ENCODE measurements around the gene DQX1.

The DQX1 gene

GRCh38 chr2:74481431-74481830, 44.6 kb downstream of the DQX1 start:
- WGBS (ENCODE audit: extremely low coverage, insufficient coverage, low lambda C conversion rate): no CpG with 5 or more reads among the region's 3 CpGs
- H3K79me1 ChIP-seq (ENCODE audit: low read length): peaks cover 12% of the 10 kb centered on the region

GRCh38 chr2:74474899-74475298, 51.1 kb downstream of the DQX1 start:
- H3K4ac ChIP-seq (ENCODE audit: low read depth, low read length): no peak overlapping the region
- H3K4me2 ChIP-seq (ENCODE audit: low read length): no peak overlapping the region
- WGBS (ENCODE audit: extremely low coverage, insufficient coverage, low lambda C conversion rate): no CpG with 5 or more reads among the region's 5 CpGs
- no peak overlapping the region for H4K5ac ChIP-seq (ENCODE audit: low read length)
- no peaks in the 10 kb centered on the region for H3K79me1 ChIP-seq (ENCODE audit: low read length)
- H4K8ac ChIP-seq (ENCODE audit: low read depth, low read length): no peak overlapping the region
- H3K79me2 ChIP-seq (ENCODE audit: control insufficient read depth, insufficient read depth, low read length): no peaks in the 10 kb centered on the region
- H2BK5ac ChIP-seq (ENCODE audit: low read length): no peak overlapping the region
- H3K27me3 ChIP-seq (ENCODE audit: insufficient read depth, low read length, poor library complexity): no peaks in the 10 kb centered on the region
- H3K9ac ChIP-seq (ENCODE audit: low read length): no peak overlapping the region
- H3K23ac ChIP-seq (ENCODE audit: low read length): no peak overlapping the region
- H3K36me3 ChIP-seq (ENCODE audit: control insufficient read depth, insufficient read depth, low read length): peaks cover 5% of the 10 kb centered on the region
- no peak overlapping the region for H2BK15ac ChIP-seq (replicated peaks; ENCODE audit: low read depth)
- no peak overlapping the region for H3K27ac ChIP-seq (ENCODE audit: low read depth, low read length)
- no peak overlapping the region for H3K56ac ChIP-seq (ENCODE audit: low read length)
- no peak overlapping the region for H3K18ac ChIP-seq (ENCODE audit: low read length)
- H3K4me1 ChIP-seq (ENCODE audit: control insufficient read depth, low read depth, low read length): no peaks in the 10 kb centered on the region
- H3K4me3 ChIP-seq (ENCODE audit: low read length): no peak overlapping the region
- DNase-seq: peak; percentile 39
- no peak overlapping the region for H2BK120ac ChIP-seq (ENCODE audit: low read depth, low read length)
- no peak overlapping the region for H2AK5ac ChIP-seq (ENCODE audit: low read length)

More at GRCh38 chr2:74481431-74481830, 44.6 kb downstream of the DQX1 start:
- Histone ChIP-seq H3K23ac (ENCODE audit: low read length) (peak overlapping the region; percentile 37), H4K5ac (ENCODE audit: low read length) (no peak overlapping the region), H3K4me1 (ENCODE audit: control insufficient read depth, low read depth, low read length) (no peaks in the 10 kb centered on the region), H3K36me3 (ENCODE audit: control insufficient read depth, insufficient read depth, low read length) (peaks cover 3% of the 10 kb centered on the region), H2BK120ac (ENCODE audit: low read depth, low read length) (no peak overlapping the region), H3K4me2 (ENCODE audit: low read length) (peak overlapping the region; percentile 99), H3K4ac (ENCODE audit: low read depth, low read length) (no peak overlapping the region), H3K4me3 (ENCODE audit: low read length) (peak overlapping the region; percentile 70), H2BK5ac (ENCODE audit: low read length) (no peak overlapping the region), H3K56ac (ENCODE audit: low read length) (peak overlapping the region; percentile 92), H2BK15ac (replicated peaks; ENCODE audit: low read depth) (no peak overlapping the region), H2AK5ac (ENCODE audit: low read length) (no peak overlapping the region), H3K27me3 (ENCODE audit: insufficient read depth, low read length, poor library complexity) (no peaks in the 10 kb centered on the region), H3K27ac (ENCODE audit: low read depth, low read length) (no peak overlapping the region), H3K9ac (ENCODE audit: low read length) (peak overlapping the region; percentile 84), H3K79me2 (ENCODE audit: control insufficient read depth, insufficient read depth, low read length) (no peaks in the 10 kb centered on the region), H4K8ac (ENCODE audit: low read depth, low read length) (no peak overlapping the region), H3K18ac (ENCODE audit: low read length) (no peak overlapping the region)
- DNase-seq: no peak

GRCh38 chr2:74474481-74474880, 51.5 kb downstream of the DQX1 start:
- H4K5ac ChIP-seq (ENCODE audit: low read length): no peak overlapping the region
- H3K9ac ChIP-seq (ENCODE audit: low read length): no peak overlapping the region
- no peaks in the 10 kb centered on the region for H3K4me1 ChIP-seq (ENCODE audit: control insufficient read depth, low read depth, low read length)
- H2BK5ac ChIP-seq (ENCODE audit: low read length): no peak overlapping the region
- no peak overlapping the region for H3K4ac ChIP-seq (ENCODE audit: low read depth, low read length)
- H3K36me3 ChIP-seq (ENCODE audit: control insufficient read depth, insufficient read depth, low read length): peaks cover 5% of the 10 kb centered on the region
- no peak overlapping the region for H3K27ac ChIP-seq (ENCODE audit: low read depth, low read length)
- H3K4me2 ChIP-seq (ENCODE audit: low read length): no peak overlapping the region
- H2BK120ac ChIP-seq (ENCODE audit: low read depth, low read length): no peak overlapping the region
- no peak overlapping the region for H3K4me3 ChIP-seq (ENCODE audit: low read length)
- no peak overlapping the region for H3K23ac ChIP-seq (ENCODE audit: low read length)
- no peaks in the 10 kb centered on the region for H3K27me3 ChIP-seq (ENCODE audit: insufficient read depth, low read length, poor library complexity)
- no peak overlapping the region for H3K56ac ChIP-seq (ENCODE audit: low read length)
- H3K79me1 ChIP-seq (ENCODE audit: low read length): no peaks in the 10 kb centered on the region
- DNase-seq: no peak
- H3K79me2 ChIP-seq (ENCODE audit: control insufficient read depth, insufficient read depth, low read length): no peaks in the 10 kb centered on the region
- no peak overlapping the region for H4K8ac ChIP-seq (ENCODE audit: low read depth, low read length)
- H3K18ac ChIP-seq (ENCODE audit: low read length): no peak overlapping the region
- WGBS (ENCODE audit: extremely low coverage, insufficient coverage, low lambda C conversion rate): no CpG with 5 or more reads among the region's 6 CpGs
- H2BK15ac ChIP-seq (replicated peaks; ENCODE audit: low read depth): no peak overlapping the region
- H2AK5ac ChIP-seq (ENCODE audit: low read length): no peak overlapping the region

- Histone ChIP-seq H2BK5ac (ENCODE audit: low read length) (no peak overlapping the region), H3K36me3 (ENCODE audit: control insufficient read depth, insufficient read depth, low read length) (peaks cover 5% of the 10 kb centered on the region), H4K5ac (ENCODE audit: low read length) (peak overlapping the region; percentile 9), H2BK120ac (ENCODE audit: low read depth, low read length) (no peak overlapping the region), H3K18ac (ENCODE audit: low read length) (peak overlapping the region; percentile 52), H3K4me3 (ENCODE audit: low read length) (peak overlapping the region; percentile 6), H3K79me2 (ENCODE audit: control insufficient read depth, insufficient read depth, low read length) (no peaks in the 10 kb centered on the region), H3K27ac (ENCODE audit: low read depth, low read length) (peak overlapping the region; percentile 42), H3K4me2 (ENCODE audit: low read length) (peak overlapping the region; percentile 47), H3K79me1 (ENCODE audit: low read length) (no peaks in the 10 kb centered on the region), H3K9ac (ENCODE audit: low read length) (peak overlapping the region; percentile 97), H4K8ac (ENCODE audit: low read depth, low read length) (no peak overlapping the region), H3K27me3 (ENCODE audit: insufficient read depth, low read length, poor library complexity) (no peaks in the 10 kb centered on the region), H3K4ac (ENCODE audit: low read depth, low read length) (no peak overlapping the region), H3K4me1 (ENCODE audit: control insufficient read depth, low read depth, low read length) (no peaks in the 10 kb centered on the region), H3K23ac (ENCODE audit: low read length) (no peak overlapping the region), H2AK5ac (ENCODE audit: low read length) (no peak overlapping the region), H2BK15ac (replicated peaks; ENCODE audit: low read depth) (no peak overlapping the region), H3K56ac (ENCODE audit: low read length) (peak overlapping the region; percentile 81)
- no peak for DNase-seq
- WGBS (ENCODE audit: extremely low coverage, insufficient coverage, low lambda C conversion rate): no CpG with 5 or more reads among the region's 7 CpGs
These were observed 53.1 kb downstream of the DQX1 start for GRCh38 chr2:74472945-74473258.

GRCh38 chr2:74472086-74472944, 53.7 kb downstream of the DQX1 start, which contains the start of gene MRPL53:
Gene MRPL53, minus strand, starts transcription at chr2:74472680. Its CDS starts 20 bp downstream, at chr2:74472660.
- H2BK5ac ChIP-seq (ENCODE audit: low read length): peak within 1 kb of the TSS; percentile 74
- H4K5ac ChIP-seq (ENCODE audit: low read length): peak within 1 kb of the TSS; percentile 47
- no peak within 1 kb of the TSS for H2BK120ac ChIP-seq (ENCODE audit: low read depth, low read length)
- H3K56ac ChIP-seq (ENCODE audit: low read length): peak within 1 kb of the TSS; percentile 100
- H4K8ac ChIP-seq (ENCODE audit: low read depth, low read length): no peak within 1 kb of the TSS
- DNase-seq: peak; percentile 98
- peak within 1 kb of the TSS; percentile 78 for H3K27ac ChIP-seq (ENCODE audit: low read depth, low read length)
- peak within 1 kb of the TSS; percentile 52 for H3K18ac ChIP-seq (ENCODE audit: low read length)
- no peak within 1 kb of the TSS for H3K4ac ChIP-seq (ENCODE audit: low read depth, low read length)
- WGBS (ENCODE audit: extremely low coverage, insufficient coverage, low lambda C conversion rate): no CpG with 5 or more reads among the region's 66 CpGs
- no peaks in the 10 kb centered on the region for H3K79me1 ChIP-seq (ENCODE audit: low read length)
- H3K27me3 ChIP-seq (ENCODE audit: insufficient read depth, low read length, poor library complexity): no peaks in the 10 kb centered on the region
- H3K9ac ChIP-seq (ENCODE audit: low read length): peak within 1 kb of the TSS; percentile 97
- no peak within 1 kb of the TSS for H2BK15ac ChIP-seq (replicated peaks; ENCODE audit: low read depth)
- H3K4me3 ChIP-seq (ENCODE audit: low read length): peak within 1 kb of the TSS; percentile 94
- peak within 1 kb of the TSS; percentile 69 for H3K4me2 ChIP-seq (ENCODE audit: low read length)
- peak within 1 kb of the TSS; percentile 97 for H3K23ac ChIP-seq (ENCODE audit: low read length)
- peaks cover 5% of the 10 kb centered on the region for H3K36me3 ChIP-seq (ENCODE audit: control insufficient read depth, insufficient read depth, low read length)
- H3K4me1 ChIP-seq (ENCODE audit: control insufficient read depth, low read depth, low read length): no peaks in the 10 kb centered on the region
- no peaks in the 10 kb centered on the region for H3K79me2 ChIP-seq (ENCODE audit: control insufficient read depth, insufficient read depth, low read length)
- no peak within 1 kb of the TSS for H2AK5ac ChIP-seq (ENCODE audit: low read length)

Measured in mesendoderm (in vitro differentiated cells).